ENCODE results near the gene CERS4.
"Not testable (repeated sequence)": the region's sequence is repeated elsewhere in the genome, so short reads cannot be mapped to it uniquely, and the experiment has no call there.

Gene CERS4

GRCh38 chr19:8269724-8270123, 60.6 kb downstream of the CERS4 start:
- no peak for DNase-seq

- DNase-seq: not testable (repeated sequence)
Measured at GRCh38 chr19:8276508-8276907, 67.3 kb downstream of the CERS4 start.

GRCh38 chr19:8291337-8291736, 82.2 kb downstream of the CERS4 start:
- DNase-seq: not testable (repeated sequence)

DNA sequence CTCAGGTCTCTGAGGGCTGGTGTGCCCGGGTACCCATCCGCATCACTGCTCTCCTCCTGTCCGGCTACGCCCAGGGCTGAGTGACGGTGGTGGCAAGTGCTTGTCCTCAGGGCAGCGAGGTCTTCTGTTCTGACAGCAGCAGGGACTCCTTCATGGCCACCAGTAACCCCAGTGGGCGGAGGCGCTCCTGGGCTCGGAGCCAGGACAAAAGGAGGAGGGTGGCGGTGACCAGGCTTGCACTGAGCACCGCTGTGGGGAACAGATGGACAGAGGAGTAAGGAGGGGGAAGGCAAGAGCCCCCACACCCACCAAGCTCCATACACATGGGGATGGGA, 93.2 kb downstream of the CERS4 start:
- no peak for DNase-seq

DNA sequence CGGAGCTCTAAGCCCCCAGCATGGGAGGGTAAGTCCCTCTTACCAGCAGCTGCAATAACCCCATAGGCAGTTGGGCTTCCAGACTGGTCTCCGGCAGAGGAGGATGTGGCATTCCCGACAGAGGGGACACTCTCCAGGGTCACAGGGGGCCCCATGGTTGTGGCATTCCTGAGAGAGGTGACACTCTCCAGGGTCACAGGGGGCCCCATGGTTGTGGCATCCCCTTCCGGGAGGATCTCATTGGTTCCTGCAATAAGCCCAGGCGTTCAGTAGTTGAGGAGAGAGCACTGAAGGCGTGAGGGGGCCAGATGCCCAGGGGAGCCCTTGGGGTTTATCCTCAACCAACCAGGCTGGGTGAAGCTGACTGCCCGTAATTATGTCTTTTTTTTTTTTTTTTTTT, 93.6 kb downstream of the CERS4 start:
- DNase-seq: no peak

DNA sequence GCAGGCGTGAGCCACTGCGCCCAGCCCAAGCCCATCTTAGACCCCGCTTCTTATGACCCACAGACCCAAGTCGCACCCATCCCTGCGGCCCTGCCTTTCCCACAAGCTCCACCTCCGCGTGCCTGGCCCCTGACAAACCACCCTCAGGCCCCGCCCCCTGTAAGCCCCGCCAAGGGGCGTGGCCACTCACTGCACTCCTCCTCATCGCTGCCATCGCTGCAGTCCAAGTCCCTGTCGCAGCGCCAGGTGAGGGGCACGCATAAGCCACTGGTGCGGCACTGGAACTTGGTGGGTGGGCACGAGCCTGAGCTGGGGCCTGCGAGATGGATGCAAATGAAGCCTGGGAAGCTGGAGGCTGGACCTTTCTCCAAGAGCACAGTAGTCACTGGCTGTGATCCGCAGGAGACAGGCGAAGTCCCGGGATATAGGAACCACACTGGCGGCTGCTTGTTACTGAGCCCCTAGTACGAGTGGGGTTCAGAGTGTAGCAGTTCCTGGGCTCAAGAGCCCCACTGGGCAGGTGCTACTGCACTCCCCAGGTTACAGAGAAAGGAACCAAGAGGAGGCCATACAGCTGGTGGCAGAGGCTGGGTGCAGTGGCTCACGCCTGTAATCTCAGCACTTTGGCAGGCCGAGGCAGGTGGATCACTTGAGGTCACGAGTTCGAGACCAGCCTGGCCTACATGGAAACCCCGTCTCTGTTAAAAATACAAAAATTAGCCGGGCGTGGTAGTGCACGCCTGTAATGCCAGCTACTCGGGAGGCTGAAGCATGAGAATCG, 95.9 kb downstream of the CERS4 start:
- no peak for DNase-seq

- DNase-seq: no peak
Measured at GRCh38 chr19:8305798-8306197, 96.6 kb downstream of the CERS4 start.

DNA sequence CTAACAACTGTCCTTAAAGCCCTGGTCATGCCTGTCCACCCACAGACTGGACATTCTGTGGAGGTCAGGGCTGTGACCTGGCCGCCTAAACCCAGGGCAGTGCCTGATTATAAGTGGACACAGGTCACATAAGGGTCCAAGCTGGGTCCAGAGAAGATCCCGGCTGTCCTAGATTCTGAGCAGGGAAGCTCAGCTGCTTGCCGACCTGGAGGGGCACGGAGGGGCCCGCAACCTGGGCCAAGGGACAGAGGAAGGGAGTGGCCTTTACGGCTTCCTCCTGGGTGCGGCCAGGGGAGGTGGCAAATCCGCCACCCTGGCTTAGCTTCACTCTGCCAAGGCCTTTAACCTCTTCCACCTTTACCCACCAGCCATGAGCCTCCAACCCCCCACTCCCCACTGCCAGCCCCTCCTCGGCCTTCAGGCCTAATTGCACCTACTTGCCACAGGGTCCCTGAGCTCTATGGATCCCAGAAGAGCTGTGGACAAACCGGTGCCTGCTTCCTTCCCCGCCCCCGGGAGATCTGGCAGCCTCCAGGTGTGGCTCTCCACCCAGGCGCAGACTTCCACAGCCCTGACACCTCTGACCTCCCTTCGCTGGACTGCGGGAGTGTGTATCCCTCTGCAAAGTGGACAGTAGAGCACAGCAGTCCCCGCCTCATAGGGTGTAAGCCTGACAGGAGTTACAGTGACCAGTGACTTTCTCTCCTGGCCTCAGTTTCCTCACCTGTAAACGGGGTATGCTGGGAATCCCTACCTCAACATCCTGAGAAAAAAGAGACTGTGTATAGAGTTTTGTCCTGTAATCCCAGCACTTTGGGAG, 97.3 kb downstream of the CERS4 start:
- no peak for DNase-seq

GRCh38 chr19:8307400-8307964, 98.3 kb downstream of the CERS4 start:
- no peak for DNase-seq

GRCh38 chr19:8307965-8308866, 99.0 kb downstream of the CERS4 start, which contains the start of gene CD320:
Gene CD320, minus strand, starts transcription at chr19:8308358. Its CDS starts 68 bp downstream, at chr19:8308290.
- DNase-seq: peak; percentile 82

DNA sequence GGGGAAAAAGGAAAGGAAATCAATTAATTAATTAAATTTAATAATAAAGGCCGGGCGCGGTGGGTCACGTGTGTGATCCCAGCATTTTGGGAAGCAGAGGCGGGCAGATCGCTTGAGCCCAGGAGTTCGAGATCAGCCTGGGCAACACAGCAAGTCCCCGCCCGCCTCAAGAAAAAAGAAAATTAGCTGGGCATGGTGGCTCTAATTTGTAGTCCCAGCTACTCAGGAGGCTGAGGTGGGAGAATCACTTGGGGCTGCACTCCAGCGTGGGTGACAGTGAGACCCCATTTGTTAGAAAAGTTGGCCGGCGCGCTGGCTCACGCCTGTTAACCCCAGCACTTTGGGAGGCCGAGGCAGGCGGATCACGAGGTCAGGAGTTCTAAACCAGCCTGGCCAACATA, 99.7 kb downstream of the CERS4 start:
- no peak for DNase-seq

DNA sequence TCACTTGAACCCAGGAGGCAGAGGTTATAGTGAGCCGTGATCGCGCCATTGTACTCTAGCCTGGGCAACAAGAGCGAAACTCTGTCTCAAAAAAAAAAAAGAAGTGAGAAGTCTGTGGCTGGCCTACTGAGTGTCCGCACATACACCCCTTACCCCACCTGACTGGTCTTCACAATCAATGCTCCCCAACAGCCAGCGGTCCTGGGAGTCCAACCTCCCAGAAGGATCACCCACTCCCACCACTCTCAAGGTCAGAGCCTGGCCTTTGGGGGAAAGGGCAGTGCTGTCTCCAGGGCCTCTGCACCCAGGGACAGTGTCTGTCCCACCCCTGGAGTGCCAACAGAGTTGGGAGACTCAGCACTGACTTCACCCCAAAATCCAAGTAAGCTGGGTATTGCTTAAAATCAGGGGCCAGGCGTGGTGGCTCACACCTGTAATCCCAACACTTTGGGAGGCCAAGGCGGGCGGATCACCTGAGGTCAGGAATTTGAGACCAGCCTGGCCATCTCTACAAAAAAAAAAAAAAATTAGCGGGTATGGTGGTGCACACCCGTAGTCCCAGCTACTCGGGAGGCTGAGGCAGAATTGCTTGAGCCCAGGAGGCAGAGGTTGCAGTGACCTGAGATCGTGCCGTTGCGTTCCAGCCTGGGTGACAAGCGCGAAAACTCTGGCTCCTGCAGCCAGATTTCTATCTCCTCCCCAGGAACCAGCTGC, 101.3 kb downstream of the CERS4 start:
- no peak for DNase-seq

DNA sequence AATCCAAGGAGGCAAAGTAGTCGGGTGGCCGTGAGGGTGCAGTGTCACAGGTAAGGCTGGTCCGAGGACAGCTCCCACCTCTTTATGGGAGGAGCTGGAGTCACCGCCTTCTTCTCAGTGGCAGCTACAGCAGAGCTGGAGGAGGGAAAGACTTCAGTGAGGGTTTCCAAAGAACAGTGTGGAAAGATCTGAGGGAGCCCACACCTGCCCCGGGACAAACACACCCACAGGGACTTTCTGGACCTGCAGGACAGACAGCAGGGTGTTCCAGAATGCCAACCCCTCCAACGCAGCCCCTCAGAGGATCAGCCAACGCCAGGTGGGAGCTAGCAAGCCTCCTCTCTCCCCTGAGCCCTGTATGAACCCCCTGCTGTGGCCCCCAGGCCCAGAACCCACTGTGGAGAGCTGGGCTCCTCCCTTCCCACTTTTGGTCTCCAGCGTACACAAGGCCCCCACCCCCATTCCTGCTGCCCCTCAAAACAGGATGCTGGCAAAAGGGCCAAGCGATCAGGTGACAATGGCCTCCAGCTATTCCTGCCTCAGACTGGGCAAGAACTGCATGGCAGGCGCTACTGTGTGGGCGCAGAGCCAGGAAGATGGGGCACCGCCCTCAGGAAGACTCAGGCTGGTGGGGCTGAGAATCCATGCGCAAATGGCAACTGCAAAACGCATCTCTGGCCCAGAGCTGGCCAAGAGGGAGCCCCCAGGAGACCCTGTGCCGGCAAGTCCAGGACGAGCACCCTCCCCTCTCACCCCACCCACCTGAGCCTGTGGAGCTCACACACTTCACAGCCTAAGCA, 102.5 kb downstream of the CERS4 start:
- DNase-seq: no peak

Measured in CD4-positive, alpha-beta T cell treated with Interleukin-15 for 1 hour (primary cell).